Measurements from ENCODE around the gene CDC42EP4. TPM values are rescaled to one million over a fixed set of nuclear protein-coding genes. Genes with fewer than 3 reads are reported as not detected.
"Not testable (repeated sequence)": the region's sequence is repeated elsewhere in the genome, so short reads cannot be mapped to it uniquely, and the experiment has no call there.

Gene CDC42EP4
- total RNA-seq, 2 experiments from 2014 or later, result 1.7 to 2.1 TPM

- Mint-ChIP-seq H3K27me3 (no peaks in the 10 kb centered on the region), H3K36me3 (ENCODE audit: low read depth) (no peaks in the 10 kb centered on the region), H3K4me3 (no peak overlapping the region), H3K9me3 (no peaks in the 10 kb centered on the region), H3K4me1 (no peaks in the 10 kb centered on the region), H3K27ac (no peak overlapping the region)
- DNase-seq, result no peak
- CTCF ChIA-PET, result no interaction called here
- POLR2A ChIA-PET, result no interaction called here
Measured at GRCh38 chr17:73271072-73271471, 40.7 kb downstream of the CDC42EP4 start.

DNA sequence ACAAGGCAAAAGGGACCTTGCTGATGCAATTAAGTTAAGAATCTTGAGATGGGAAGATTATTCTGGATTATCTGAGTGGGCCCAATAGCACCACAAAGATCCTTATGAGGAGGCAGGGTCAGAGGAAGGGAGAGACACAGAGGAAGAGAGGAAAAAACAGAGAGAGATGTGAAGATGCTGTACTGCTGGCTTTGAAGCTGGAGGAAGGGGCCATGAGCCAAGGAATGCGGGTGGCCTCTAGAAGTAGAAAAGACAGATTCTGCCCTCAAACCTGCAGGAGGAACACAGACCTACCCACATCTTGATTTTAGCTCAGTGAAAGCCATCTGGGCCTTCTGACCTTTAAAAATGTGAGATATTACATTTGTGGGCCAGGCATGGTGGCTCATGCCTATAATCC lies 42.0 kb downstream of the CDC42EP4 start:
- POLR2A ChIA-PET, result no interaction called here
- Mint-ChIP-seq H3K4me1 (no peaks in the 10 kb centered on the region), H3K27ac (no peak overlapping the region), H3K9me3 (no peaks in the 10 kb centered on the region), H3K4me3 (no peak overlapping the region), H3K27me3 (no peaks in the 10 kb centered on the region), H3K36me3 (ENCODE audit: low read depth) (no peaks in the 10 kb centered on the region)
- CTCF ChIA-PET, result interaction anchor here (0.7 kb wide), 1 partner anchor 709 kb away, joined by 3 read pairs; no protein-coding TSS in a partner anchor
- no peak for DNase-seq

GRCh38 chr17:73269329-73269615 lies 42.5 kb downstream of the CDC42EP4 start:
- H3K36me3 Mint-ChIP-seq (ENCODE audit: low read depth), result no peaks in the 10 kb centered on the region
- H3K27me3 Mint-ChIP-seq, result no peaks in the 10 kb centered on the region
- no peak overlapping the region for H3K27ac Mint-ChIP-seq
- no peaks in the 10 kb centered on the region for H3K4me1 Mint-ChIP-seq
- no peak for DNase-seq
- ChIA-PET CTCF (no interaction called here), POLR2A (no interaction called here)
- no peaks in the 10 kb centered on the region for H3K9me3 Mint-ChIP-seq
- no peak overlapping the region for H3K4me3 Mint-ChIP-seq

GRCh38 chr17:73268582-73269328 lies 43.0 kb downstream of the CDC42EP4 start:
- H3K36me3 Mint-ChIP-seq (ENCODE audit: low read depth), result no peaks in the 10 kb centered on the region
- ChIA-PET POLR2A (no interaction called here), CTCF (interaction anchor here (0.5 kb wide), 1 partner anchor 113 kb away, joined by 3 read pairs; no protein-coding TSS in a partner anchor)
- no peaks in the 10 kb centered on the region for H3K27me3 Mint-ChIP-seq
- no peak for DNase-seq
- H3K9me3 Mint-ChIP-seq, result no peaks in the 10 kb centered on the region
- H3K4me3 Mint-ChIP-seq, result no peak overlapping the region
- H3K27ac Mint-ChIP-seq, result no peak overlapping the region
- H3K4me1 Mint-ChIP-seq, result no peaks in the 10 kb centered on the region

DNA sequence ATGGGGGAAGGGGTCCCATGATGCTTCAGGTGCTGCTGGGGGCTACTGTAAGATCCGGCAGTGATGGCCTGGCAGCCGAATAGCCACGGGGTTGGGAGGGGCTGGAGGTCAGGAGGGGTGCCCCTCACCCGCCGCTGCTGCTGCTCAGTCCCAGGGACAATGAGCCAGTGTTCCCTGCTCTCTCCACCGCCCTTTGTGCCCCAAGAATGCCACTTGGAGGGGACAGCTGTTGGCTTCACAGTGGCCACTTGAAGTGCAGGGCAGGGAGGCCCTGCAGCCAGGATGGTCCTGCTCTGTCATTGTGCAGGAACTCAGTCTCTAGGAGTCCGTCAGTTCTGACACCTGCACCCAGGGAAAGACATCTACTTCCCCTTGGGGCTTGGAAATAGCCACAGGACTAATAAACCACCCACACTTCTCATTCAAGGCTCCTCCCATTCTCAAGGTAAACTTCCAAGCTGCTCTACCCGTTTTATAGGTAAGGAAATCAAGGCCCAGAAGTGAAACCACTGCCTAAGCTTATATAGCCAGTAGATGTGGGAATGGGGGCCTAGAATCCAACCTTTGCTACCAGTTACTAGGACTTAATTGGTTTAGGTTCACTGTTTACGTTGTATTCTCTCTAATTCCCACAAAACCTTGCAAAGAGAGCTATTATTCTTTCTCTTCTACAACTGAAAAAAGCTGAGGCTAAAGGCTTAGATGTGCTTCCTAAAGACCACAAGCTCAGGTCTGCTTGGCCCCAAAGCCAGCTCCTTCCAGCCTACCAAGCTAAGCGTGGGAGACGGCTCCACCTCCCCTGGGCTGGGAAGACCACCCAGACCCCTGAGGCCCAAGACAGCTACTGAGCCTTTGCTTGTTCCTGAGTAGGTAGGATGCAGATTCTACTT lies 43.9 kb downstream of the CDC42EP4 start:
- Mint-ChIP-seq H3K9me3 (no peaks in the 10 kb centered on the region), H3K27me3 (no peaks in the 10 kb centered on the region), H3K27ac (no peak overlapping the region), H3K4me3 (no peak overlapping the region), H3K36me3 (ENCODE audit: low read depth) (no peaks in the 10 kb centered on the region), H3K4me1 (no peaks in the 10 kb centered on the region)
- CTCF ChIA-PET, result interaction anchor here (0.5 to 1.5 kb wide), 2 partner anchors 101 to 114 kb away, joined by 3 to 4 read pairs; no protein-coding TSS in a partner anchor
- no peak for DNase-seq
- POLR2A ChIA-PET, result no interaction called here

DNA sequence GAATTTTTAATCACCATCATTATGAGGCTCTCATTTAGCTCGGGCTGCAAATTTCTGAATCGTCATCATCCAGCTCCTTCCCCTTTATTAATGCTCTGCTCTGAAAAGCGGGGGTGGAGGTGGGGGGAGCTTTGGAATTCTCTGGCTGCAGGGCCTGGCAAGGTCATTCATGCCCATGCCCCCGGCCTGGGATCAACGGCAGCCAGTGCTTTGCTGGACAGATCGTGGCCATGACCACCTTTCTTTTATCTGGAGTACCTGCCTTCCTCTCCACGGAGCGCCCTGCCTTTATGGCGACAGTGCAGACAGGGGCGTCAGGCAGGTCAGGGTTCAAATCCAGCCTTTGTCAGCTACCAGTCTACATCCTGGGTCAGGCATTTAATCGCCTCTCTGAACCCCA lies 45.0 kb downstream of the CDC42EP4 start:
- H3K4me1 Mint-ChIP-seq, result no peaks in the 10 kb centered on the region

GRCh38 chr17:73265646-73266640 lies 45.9 kb downstream of the CDC42EP4 start:
- H3K27me3 Mint-ChIP-seq, result no peaks in the 10 kb centered on the region
- H3K27ac Mint-ChIP-seq, result no peak overlapping the region
- CTCF ChIA-PET, result interaction anchor here (1.2 to 1.3 kb wide), 2 partner anchors 11 to 19 kb away, joined by 3 to 4 read pairs; no protein-coding TSS in a partner anchor
- H3K9me3 Mint-ChIP-seq, result no peaks in the 10 kb centered on the region
- DNase-seq, result no peak
- no peak overlapping the region for H3K4me3 Mint-ChIP-seq
- H3K4me1 Mint-ChIP-seq, result no peaks in the 10 kb centered on the region
- no peaks in the 10 kb centered on the region for H3K36me3 Mint-ChIP-seq (ENCODE audit: low read depth)
- POLR2A ChIA-PET, result no interaction called here

More for the DNA sequence above, 45.0 kb downstream of the CDC42EP4 start:
- ChIA-PET POLR2A (no interaction called here), CTCF (interaction anchor here (1.2 to 1.5 kb wide), 3 partner anchors 11 to 103 kb away, joined by 3 to 4 read pairs (median 4); no protein-coding TSS in a partner anchor)
- no peaks in the 10 kb centered on the region for H3K27me3 Mint-ChIP-seq
- no peaks in the 10 kb centered on the region for H3K36me3 Mint-ChIP-seq (ENCODE audit: low read depth)
- DNase-seq, result no peak
- H3K27ac Mint-ChIP-seq, result no peak overlapping the region
- no peaks in the 10 kb centered on the region for H3K9me3 Mint-ChIP-seq
- no peak overlapping the region for H3K4me3 Mint-ChIP-seq

DNA sequence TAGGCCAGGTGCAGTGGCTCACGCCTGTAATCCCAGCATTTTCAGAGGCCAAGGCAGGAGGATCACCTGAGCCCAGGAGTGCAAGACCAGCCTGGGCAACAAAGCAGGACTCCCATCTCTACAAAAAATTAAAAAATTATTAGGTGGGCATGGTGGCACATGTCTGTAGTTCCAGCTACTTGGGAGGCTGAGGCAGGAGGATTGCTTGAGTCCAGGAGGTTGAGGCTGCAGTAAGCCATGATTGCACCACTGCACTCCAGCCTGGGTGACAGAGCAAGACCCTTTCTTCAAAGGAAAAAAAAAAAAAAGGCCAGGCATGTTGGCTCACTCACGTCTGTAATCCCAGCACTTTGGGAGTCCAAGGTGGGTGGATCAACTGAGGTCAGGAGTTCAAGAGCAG lies 47.4 kb downstream of the CDC42EP4 start:
- H3K4me3 Mint-ChIP-seq; H3K27me3 Mint-ChIP-seq; DNase-seq; H3K27ac Mint-ChIP-seq; CTCF ChIA-PET; POLR2A ChIA-PET; H3K4me1 Mint-ChIP-seq; H3K36me3 Mint-ChIP-seq (ENCODE audit: low read depth); H3K9me3 Mint-ChIP-seq: not testable (repeated sequence)

GRCh38 chr17:73262676-73263642 lies 48.8 kb downstream of the CDC42EP4 start:
- DNase-seq, result no peak
- ChIA-PET CTCF (no interaction called here), POLR2A (no interaction called here)
- no peaks in the 10 kb centered on the region for H3K4me1 Mint-ChIP-seq
- H3K27ac Mint-ChIP-seq, result no peak overlapping the region
- H3K27me3 Mint-ChIP-seq, result no peaks in the 10 kb centered on the region
- no peaks in the 10 kb centered on the region for H3K9me3 Mint-ChIP-seq
- no peak overlapping the region for H3K4me3 Mint-ChIP-seq
- H3K36me3 Mint-ChIP-seq (ENCODE audit: low read depth), result no peaks in the 10 kb centered on the region

DNA sequence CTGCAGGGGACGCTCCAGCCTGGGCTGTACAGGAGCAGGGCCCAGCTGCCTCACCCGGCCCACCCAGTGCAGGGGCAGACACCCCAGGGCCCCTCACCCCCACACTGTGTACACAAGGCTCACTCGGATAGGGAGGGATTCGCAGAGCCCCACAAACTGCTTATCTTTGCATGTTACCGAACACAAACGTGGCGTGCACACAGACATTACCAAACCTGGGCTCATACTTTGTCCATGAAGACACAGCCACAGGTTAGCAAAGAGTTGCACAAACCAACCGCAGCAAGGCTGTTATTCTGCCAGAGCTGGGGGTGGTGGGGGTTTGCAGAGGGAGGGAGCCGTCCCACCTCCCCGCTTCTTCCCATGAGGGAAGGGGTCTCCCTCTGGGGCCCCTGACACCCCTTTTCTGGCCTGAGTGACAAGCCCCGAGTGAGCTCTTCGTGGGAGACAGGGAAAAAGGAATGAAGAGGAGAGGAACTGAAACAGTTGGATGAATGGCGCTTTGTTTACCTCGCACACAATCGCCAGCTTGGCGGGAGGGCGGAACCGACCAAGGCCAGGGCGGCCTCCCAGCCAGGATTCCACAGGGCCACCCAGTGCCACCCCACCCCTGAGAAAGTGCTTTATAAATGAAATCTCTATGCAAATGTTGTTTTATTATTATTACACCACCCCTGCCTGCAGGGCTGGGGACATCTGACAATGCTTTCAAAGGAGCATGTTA lies 49.7 kb downstream of the CDC42EP4 start:
- DNase-seq, result no peak
- POLR2A ChIA-PET, result no interaction called here
- H3K4me1 Mint-ChIP-seq, result no peaks in the 10 kb centered on the region
- H3K27ac Mint-ChIP-seq, result no peak overlapping the region
- no peaks in the 10 kb centered on the region for H3K9me3 Mint-ChIP-seq
- no peaks in the 10 kb centered on the region for H3K27me3 Mint-ChIP-seq
- H3K36me3 Mint-ChIP-seq (ENCODE audit: low read depth), result no peaks in the 10 kb centered on the region
- no peak overlapping the region for H3K4me3 Mint-ChIP-seq
- CTCF ChIA-PET, result no interaction called here

DNA sequence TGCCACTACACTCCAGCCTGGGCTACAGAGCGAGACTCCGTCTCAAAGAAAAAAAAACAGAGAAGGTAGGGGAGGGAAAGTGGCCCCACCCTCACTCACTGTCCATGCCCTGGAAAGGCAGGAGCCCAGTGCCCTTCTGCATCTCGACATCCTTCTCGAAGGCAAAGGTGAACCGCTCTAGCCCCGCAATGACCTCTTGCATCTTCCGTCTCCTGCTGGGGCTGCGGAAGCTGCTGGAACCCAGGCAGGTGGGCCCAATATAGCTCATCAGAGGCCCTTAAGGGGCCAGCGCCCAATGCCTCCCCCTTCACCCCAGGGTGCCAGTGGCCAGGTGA lies 50.2 kb downstream of the CDC42EP4 start, which contains the start of gene CPSF4L:
Gene CPSF4L (minus strand): TSS at position 264 of the 335 bp plus-strand sequence. CDS start 62 bp downstream, at position 202.
- H3K27ac Mint-ChIP-seq, result no peak within 1 kb of the TSS
- ChIA-PET CTCF (no interaction called here), POLR2A (no interaction called here)
- no peaks in the 10 kb centered on the region for H3K36me3 Mint-ChIP-seq (ENCODE audit: low read depth)
- no peaks in the 10 kb centered on the region for H3K4me1 Mint-ChIP-seq
- no peaks in the 10 kb centered on the region for H3K27me3 Mint-ChIP-seq
- DNase-seq, result no peak
- H3K9me3 Mint-ChIP-seq, result no peaks in the 10 kb centered on the region
- H3K4me3 Mint-ChIP-seq, result no peak within 1 kb of the TSS

Measured in activated CD4-positive, alpha-beta T cell treated with anti-CD3 and anti-CD28 coated beads, Interleukin-2, amount 10 ng/mL, durations not matched to agents 7 days and 5 days (primary cell).